NCI-H345 treated with DMSO at 0.1 percent for 48 hours (cell line): ENCODE measurements around the gene PDIA4.
"Not testable (repeated sequence)": the region's sequence is repeated elsewhere in the genome, so short reads cannot be mapped to it uniquely, and the experiment has no call there.

Experiments
- DNase-seq: peaks from one replicate; lab custom pipeline; 2025; ENCODE audit not compliant: unreplicated experiment; lab: John Stamatoyannopoulos, UW

Gene PDIA4, protein sequence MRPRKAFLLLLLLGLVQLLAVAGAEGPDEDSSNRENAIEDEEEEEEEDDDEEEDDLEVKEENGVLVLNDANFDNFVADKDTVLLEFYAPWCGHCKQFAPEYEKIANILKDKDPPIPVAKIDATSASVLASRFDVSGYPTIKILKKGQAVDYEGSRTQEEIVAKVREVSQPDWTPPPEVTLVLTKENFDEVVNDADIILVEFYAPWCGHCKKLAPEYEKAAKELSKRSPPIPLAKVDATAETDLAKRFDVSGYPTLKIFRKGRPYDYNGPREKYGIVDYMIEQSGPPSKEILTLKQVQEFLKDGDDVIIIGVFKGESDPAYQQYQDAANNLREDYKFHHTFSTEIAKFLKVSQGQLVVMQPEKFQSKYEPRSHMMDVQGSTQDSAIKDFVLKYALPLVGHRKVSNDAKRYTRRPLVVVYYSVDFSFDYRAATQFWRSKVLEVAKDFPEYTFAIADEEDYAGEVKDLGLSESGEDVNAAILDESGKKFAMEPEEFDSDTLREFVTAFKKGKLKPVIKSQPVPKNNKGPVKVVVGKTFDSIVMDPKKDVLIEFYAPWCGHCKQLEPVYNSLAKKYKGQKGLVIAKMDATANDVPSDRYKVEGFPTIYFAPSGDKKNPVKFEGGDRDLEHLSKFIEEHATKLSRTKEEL

GRCh38 chr7:149028346-149029109 is at the start of gene PDIA4:
TSS of gene PDIA4 (minus strand) at chr7:149028505. CDS start at chr7:149028408, 97 bp downstream.
- peak; percentile 93 for DNase-seq

- no peak for DNase-seq
Measured at GRCh38 chr7:149077594-149077993, 49.3 kb upstream of the PDIA4 start.

DNA sequence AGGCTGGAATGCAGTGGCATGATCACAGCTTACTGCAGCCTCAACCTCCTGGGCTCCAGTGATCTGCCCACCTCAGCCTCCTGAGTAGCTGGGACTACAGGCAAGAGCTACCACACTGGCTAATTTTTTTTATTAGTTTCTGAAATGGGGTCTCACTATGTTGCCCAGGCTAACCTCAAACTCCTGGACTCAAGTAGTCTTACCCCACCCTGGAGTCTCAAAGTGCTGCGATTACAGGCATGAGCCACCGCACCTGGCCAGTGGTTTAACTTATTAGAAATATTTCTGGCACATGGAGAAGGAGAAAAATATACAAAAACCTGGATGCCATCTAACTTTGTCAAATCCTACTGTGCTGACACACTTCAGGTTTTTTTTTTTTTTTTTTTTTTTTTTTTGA is 47.0 kb upstream of the PDIA4 start:
- DNase-seq, result no peak

- no peak for DNase-seq
Measured at GRCh38 chr7:149074116-149074885, 46.0 kb upstream of the PDIA4 start.

- no peak for DNase-seq
Measured at GRCh38 chr7:149072438-149072775, 44.1 kb upstream of the PDIA4 start.

- DNase-seq, result no peak
Measured at GRCh38 chr7:149071641-149072437, 43.5 kb upstream of the PDIA4 start.

GRCh38 chr7:149071182-149071635 is 42.9 kb upstream of the PDIA4 start:
- no peak for DNase-seq

DNA sequence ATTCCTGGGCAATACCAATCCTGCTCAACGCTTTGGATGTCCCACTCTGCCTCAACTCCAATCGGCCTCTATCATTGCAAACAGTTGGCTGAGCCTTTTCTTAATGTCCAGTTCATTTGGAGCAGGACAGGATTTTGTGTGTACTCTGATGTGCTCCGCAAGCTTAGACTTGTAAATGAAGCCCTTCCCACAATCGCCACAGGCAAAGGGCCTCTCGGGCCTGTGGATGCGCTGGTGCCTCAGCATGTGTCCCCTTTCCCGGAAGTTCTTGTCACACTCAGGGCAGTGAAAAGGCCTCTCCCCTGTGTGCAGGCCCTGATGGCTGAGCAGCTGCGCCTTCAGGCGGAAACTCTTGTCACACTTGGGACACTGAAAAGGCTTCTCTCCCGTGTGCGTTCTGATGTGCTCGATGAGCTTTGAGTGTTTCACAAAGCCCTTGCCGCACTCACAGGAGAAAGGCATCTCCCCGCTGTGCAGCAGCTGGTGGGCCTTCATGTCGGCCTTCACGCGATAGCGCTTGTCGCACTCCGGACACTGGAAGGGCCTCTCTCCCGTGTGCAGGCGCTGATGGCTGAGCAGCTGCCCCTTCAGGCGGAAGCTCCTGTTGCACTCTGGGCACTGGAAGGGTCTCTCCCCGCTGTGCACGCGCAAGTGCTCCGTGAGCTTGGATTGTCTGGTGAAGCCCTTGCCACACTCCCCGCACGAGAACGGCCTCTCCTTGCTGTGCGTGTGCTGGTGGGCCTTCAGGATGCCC is 42.2 kb upstream of the PDIA4 start:
- peak; percentile 87 for DNase-seq

- DNase-seq, result no peak
Measured at GRCh38 chr7:149067869-149068268, 39.6 kb upstream of the PDIA4 start.

GRCh38 chr7:149063476-149063875 is 35.2 kb upstream of the PDIA4 start:
- DNase-seq, result no peak

- DNase-seq, result not testable (repeated sequence)
Measured at GRCh38 chr7:149062217-149062899, 34.1 kb upstream of the PDIA4 start.

GRCh38 chr7:149060156-149060555 is 31.9 kb upstream of the PDIA4 start:
- DNase-seq, result no peak

DNA sequence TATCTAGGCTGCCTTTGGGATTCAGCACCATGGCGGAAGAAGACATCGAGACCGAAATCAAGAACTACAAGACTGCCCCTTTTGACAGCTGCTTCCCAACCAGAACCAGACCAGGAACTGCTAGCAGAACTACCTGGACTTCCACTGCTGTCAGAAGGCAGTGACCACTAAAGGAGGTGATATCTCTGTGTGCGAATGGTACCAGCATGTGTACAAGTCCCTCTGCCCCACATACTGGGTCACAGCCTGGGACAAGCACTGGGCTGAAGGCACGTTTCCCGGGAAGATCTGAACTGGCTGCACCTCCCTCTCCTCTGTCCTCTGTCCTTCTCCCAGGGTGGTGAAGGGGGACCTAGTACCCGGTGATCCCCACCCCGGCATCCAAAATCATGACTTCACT is 25.6 kb upstream of the PDIA4 start:
- DNase-seq, result no peak

GRCh38 chr7:149053384-149053783 is 25.1 kb upstream of the PDIA4 start:
- no peak for DNase-seq

GRCh38 chr7:149050941-149051340 is 22.6 kb upstream of the PDIA4 start:
- no peak for DNase-seq

- no peak for DNase-seq
Measured at GRCh38 chr7:149048805-149049204, 20.5 kb upstream of the PDIA4 start.

- no peak for DNase-seq
Measured at GRCh38 chr7:149046416-149046815, 18.1 kb upstream of the PDIA4 start.

- no peak for DNase-seq
Measured at GRCh38 chr7:149043936-149044335, 15.6 kb upstream of the PDIA4 start.

- no peak for DNase-seq
Measured at GRCh38 chr7:149041350-149041749, 13.0 kb upstream of the PDIA4 start.
